HG02938 (cell line): ENCODE data around the gene STYXL2.

Source experiments
- ATAC-seq: cut with Tn5 transposase; IDR thresholded peaks from one replicate; pipeline ENCODE4 v1.9.1; 2021; ENCODE audit warnings: mild to moderate bottlenecking, moderate library complexity; ENCODE audit not compliant: unreplicated experiment

The STYXL2 gene

DNA sequence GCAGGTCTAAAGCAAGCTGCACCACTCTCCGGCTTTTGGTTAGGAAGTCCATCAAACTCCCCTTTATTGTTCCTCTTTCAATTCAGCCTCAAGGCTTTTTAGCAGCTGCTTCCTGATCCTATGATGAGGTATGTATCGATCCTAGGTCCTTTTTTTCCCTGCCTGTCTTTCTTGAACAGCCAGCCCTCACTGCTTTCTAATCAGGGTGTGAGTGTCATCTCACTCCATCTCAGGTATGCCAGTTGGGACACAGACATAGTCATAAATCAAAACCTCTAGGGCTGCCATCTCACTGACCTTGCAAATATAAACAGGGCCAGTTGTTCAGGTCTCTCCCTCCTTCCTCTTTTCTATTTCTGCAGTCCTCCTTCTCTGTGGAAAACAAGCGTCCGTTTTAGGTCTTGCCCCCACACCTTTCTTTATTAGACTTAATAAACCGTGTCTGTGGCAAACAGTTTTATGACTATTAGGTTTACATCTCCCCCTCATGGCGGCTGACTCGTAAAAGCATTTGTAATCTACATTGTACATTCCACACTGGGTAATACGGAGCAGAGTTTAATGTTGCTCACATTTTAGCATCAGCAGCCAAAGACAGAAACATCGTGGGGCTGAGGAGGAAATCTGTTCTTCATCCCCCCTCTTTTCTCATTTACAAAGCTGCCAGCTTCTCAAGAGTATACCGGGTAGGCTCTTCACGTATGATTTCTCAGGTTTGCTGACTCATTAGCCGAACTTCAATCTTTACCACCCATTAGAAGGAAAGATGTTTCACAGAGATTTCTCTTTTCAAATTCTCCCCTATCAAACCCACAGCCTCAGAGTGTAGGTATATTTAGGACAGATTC lies 11.6 kb downstream of the STYXL2 start:
- no peak for ATAC-seq

DNA sequence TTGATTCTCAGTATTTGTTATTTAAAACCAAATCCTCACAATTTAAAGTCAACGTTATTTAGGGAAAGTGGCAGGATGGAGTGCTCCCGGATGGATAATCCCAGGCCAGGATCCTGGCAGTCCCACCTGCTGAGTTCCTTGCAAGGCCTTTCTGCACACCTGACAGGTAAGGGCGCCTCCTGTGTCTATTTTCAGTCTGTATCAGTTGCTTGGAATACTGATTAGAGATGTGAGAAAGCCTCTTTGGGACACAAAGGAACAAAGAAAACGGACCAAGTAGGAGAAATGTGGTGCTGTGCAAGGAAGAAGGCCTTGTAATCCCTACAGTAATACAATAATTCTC lies 12.2 kb downstream of the STYXL2 start:
- no peak for ATAC-seq

DNA sequence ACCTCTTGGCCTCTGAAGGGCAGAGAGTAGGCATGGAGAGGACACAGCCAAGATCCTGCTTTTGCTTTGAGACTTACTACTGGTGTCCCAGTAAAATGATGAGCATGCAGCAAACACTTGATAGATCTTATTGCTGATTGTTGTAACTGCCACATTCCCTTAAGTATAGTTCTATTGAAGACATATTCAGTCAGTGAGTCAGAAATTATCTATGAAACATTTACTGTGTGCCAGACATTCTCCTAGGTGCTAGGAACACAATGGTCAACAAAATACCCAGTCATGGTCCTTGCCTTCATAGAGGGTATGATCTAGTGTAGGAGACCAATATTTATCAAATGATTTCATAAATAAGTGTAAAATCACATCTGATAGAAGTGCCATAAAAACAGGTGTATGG lies 13.6 kb downstream of the STYXL2 start:
- ATAC-seq: no peak

DNA sequence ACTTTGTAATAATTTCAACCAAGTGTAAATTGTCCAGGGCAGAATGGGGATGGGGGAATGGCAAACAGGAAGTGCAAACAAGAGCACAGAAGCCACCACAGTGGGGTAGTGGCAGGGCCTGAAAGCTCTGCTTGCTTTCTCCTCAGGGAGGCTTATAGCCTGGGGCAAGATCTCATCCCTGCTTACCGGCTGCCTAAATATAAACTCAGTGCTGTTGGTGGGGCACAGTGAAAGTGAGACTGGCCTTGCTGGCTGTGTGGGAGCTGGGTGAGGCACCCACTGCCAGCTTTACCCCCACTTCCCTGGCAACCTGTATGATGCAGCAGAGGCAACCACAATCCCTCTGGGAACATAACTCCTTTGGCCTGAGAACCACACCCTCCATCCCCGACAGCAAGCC lies 15.2 kb downstream of the STYXL2 start:
- no peak for ATAC-seq

DNA sequence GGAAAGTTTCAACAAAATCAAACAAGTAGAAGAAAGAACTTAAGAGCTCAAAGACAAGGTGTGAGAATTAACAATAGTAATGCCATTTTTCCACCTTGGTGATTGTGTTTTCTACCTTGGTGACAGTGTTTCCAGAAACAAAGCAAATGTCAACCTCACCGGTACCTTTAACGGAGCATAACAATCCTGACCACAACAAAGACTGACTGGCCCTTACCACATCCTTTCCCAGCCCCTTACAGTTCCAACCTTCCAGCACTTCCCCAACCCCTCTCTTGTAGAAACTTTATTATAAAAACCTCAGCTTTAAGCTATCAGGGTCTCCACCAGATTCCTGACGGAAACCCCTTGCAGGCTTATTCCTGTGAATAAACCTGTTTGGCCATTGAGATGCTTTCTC lies 16.7 kb downstream of the STYXL2 start:
- ATAC-seq: peak; percentile 74

DNA sequence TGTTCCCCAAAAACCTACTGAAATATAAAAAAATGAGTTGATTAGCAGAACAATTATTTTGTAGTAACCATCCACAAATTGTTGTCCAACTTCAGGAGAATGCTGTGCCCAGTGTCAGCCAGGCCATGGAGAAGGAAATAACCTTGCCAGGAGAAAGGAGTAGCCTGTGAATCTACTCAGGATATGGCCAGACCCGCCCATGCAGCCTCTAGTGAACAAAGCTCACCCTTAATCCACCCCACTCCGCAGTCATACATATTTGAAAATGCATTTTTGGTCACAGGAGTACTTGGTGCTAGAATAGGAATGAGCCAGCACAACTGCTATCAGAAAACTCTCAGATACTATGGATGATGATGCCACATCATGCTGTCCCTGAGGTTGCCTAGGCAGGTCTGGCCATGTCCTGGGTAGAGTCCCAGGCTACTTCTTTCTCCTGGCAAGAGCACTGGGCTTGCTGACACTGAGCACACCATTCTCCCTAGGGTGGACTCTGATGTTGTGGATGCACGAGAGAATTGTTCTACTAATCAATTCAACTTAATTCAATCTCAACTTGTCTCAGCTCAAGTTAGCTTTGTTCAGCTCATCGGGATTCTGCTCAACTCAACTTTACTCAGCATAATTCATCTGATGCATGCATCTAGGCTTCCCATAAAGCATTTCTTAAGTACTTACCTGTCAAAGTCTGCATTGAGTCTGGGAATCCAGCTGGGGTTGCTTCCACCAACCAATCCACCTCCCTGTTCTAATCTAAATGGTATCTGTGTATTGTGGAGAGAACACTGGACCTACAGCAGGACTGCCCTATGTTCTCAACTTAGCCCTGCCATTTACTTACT lies 18.2 kb downstream of the STYXL2 start:
- ATAC-seq: no peak

DNA sequence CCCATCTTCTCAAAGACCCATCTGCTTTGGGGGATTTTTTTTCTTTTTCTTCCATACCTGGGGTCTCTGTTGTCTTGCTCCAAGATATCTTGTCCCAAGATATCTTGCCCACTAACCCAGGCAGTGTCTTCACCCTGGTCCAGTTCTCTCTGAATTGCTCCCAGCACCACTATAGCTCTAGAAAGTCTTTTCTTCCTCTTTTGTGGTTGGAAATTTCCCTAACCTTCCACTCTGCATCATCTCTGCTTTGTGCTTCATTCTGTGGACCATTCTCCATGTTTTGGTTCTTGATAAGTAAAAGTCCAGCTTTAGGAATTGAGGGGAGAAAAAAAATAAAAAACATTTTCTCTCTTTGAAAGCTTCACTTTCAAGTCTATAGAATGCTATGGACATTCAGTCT lies 20.9 kb downstream of the STYXL2 start:
- ATAC-seq: no peak

DNA sequence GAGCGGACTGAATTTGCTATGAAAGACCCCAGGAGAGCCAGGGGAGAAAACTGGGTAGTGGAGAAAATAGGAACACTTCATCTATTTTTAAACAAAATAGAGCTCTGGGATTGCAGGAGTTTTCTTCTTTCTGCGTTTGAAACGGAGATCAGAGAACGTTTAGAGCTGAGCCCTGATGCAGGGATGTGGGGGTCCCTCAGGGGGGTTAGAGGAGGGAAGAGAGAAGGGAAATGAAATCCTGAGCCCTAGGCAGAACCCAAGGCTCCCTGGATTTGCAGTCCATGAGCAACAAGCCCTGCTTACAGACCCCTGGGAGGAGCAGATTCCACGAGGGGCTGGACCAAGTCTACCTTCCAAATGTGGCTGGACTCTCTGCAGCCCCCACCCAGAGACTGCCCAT lies 21.8 kb downstream of the STYXL2 start:
- no peak for ATAC-seq

DNA sequence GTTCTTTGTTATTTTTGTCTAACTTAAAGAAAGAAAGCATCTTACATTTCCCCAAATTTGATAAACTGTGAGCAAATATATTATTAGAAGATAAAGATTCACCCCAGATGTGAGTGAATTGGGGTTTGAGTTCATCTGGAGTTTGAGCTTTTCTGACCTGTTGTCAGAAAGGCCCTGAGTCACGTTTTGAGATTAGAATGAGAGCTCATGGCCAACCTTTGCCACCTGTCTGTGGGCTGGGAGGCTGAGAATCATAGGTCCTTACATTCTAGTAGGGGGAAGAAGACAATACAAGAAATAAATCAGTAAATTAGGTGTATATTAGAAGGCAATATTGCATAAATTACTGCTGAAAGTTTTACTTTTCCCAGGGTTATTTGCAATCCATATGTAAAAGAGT lies 22.3 kb downstream of the STYXL2 start:
- ATAC-seq: no peak

DNA sequence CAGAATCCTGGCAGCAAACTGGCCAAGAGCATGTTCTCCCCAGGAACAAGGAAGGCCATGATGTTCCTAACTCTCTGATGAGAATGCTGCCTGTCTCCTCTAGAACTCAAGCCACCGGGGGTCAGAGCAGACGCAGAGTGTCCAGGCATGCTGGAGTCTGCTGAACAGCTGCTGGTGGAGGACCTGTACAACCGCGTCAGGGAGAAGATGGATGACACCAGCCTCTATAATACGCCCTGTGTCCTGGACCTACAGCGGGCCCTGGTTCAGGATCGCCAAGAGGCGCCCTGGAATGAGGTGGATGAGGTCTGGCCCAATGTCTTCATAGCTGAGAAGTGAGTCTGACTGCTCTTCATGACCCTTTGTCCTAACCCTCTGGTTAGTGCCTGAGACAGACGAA lies 23.4 kb downstream of the STYXL2 start:
- no peak for ATAC-seq

DNA sequence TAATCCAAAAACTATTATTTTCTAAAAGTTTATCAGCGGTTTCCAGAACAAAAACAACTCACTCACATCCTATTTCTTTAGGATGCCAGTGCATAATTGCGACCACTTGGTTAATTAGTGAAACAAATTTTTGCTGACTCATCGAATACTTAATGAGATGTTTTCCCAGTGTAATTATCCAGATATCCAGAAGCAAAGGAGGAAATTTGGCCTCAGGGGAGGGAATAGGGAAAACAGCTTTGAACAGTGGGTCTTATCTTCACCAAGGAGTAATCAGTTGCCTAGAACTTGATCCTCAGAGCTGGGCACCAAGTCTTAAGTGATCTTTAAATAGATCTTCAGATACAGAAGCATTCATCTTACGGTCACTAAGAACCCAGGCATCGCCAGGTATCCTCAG lies 24.3 kb downstream of the STYXL2 start:
- ATAC-seq: no peak

DNA sequence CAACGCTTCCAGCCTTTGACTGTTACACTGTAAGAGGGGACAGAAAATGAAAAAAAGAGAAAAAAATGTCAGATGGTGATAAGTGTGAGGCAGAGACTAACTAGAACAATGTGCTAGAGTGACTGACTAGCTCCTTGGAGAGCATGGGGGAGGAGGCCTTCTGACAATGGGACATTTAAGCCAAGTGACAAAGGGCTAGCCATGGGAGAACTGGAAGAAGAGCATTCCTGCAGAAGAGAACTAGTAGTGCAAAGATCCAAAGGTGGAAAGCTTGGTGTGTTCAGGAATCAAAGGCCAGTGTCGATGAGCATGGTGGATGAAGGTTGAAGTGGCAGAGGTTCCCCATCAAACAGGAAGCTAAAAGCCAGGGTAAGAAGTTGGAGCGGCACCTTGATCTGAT lies 25.8 kb downstream of the STYXL2 start:
- ATAC-seq: no peak

DNA sequence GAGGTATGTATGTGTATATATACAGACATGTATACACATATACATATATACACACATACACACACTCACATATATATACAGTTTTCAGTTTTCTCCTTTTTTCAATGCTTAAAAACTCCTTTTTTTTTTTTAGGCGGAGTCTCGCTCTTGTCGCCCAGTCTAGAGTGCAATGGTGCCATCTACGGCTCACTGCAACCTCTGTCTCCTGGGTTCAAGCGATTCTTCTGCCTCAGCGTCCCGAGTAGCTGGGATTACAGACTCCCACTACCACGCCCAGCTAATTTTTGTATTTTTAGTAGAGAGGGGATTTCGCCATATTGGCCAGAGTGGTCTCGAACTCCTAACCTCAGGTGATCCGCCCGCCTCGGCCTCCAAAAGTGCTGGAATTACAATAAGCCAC lies 27.0 kb downstream of the STYXL2 start:
- ATAC-seq: no peak

DNA sequence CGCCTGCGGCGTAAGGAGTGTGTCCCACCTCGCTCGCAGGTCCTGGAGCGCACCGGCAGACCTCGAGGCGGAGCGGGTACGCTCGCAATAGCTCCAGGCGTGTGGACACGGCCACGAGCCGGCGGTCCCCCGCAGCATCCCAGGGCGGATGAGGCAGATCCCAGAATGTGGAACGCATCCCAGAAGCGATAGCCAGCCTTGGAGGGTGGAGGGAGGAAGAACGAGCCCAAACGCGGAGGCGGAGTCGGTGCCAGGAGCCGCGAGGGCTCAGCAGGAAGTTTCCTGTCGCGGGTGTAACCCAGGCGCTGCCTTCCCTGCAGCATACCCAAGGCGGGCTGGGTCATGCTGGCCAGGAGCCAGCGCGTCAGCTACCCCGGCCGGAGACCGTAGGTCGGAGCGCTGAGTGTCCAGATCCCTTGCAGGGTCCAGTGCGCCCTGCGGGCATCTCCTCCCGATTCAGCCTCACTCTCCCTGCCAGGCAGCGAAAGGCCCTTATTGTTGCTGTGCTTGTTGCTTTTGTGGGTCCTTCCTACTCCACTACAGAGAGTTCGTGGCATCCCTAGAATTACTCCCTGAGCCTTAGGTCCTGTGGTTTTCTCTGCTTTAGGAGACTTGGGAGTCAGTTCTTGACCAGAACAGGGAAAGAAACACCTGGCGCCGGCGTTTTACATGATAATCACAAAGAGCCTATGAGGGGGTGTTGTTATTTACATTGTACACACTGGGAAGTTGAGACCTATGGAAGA lies 27.7 kb downstream of the STYXL2 start:
- ATAC-seq: no peak

DNA sequence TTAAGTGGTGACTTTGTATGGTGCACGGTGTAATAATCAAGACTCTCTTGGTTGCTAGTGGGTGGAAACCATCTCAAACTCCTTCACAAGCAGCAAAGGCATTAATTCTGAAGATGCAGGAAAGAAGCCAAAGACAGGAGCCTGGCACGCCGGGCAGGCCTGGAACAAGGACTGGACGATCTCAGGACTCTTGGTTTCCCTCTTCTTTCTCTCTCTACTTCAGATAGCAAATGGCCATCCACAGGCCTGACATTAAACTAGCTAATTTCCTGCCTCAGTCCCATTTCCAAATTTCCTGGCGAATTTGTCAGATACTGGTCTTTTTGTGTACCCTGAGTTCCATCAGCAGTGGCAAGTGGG lies 28.2 kb downstream of the STYXL2 start:
- ATAC-seq: no peak

DNA sequence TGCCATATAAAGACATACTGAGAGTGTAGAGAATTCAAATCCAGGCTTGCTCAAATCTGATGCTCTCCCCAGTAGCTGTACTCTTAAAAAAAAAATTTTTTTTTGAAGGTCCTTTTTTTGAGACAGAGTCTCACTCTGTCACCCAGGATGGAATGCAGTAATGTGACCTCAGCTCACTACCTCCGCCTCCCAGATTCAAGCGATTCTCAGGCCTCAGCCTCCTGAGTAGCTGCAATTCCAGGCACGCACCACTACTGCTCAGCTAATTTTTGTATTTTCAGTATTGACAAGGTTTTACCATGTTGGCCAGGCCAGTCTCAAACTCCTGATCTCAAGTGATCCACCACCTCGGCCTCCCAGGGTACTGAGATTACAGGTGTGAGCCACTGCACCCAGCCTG lies 28.7 kb downstream of the STYXL2 start:
- no peak for ATAC-seq

DNA sequence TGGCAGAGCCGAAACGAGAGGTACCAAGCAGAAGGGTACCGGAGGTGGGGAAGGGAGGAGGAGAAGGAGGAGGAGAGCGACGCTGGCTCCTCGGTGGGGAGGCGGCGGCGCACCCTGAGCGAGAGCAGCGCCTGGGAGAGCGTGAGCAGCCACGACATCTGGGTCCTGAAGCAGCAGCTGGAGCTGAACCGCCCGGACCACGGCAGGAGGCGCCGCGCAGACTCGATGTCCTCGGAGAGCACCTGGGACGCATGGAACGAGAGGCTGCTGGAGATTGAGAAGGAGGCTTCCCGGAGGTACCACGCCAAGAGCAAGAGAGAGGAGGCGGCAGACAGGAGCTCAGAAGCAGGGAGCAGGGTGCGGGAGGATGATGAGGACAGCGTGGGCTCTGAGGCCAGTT lies 32.4 kb downstream of the STYXL2 start:
- ATAC-seq: no peak

DNA sequence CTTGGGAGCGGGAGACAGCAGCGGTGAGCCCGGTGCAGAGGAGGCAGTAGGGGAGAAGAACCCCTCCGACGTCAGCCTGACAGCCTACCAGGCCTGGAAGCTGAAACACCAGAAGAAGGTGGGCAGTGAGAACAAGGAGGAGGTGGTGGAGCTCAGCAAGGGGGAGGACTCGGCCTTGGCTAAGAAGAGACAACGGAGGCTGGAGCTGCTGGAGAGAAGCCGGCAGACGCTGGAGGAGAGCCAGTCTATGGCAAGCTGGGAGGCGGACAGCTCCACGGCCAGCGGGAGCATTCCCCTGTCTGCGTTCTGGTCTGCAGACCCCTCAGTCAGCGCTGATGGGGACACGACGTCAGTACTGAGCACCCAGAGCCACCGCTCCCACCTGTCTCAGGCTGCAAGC lies 32.9 kb downstream of the STYXL2 start:
- ATAC-seq: no peak

DNA sequence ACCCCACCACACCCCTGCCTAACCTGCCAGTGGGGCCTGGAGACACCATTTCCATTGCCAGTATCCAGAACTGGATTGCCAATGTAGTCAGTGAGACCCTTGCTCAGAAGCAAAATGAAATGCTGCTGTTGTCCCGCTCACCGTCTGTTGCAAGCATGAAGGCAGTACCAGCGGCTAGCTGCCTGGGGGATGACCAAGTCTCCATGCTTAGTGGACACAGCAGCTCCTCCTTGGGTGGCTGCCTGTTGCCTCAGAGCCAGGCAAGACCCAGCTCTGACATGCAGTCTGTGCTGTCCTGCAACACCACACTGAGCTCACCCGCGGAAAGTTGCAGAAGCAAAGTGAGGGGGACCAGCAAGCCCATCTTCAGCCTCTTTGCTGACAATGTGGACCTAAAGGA lies 33.4 kb downstream of the STYXL2 start:
- no peak for ATAC-seq

DNA sequence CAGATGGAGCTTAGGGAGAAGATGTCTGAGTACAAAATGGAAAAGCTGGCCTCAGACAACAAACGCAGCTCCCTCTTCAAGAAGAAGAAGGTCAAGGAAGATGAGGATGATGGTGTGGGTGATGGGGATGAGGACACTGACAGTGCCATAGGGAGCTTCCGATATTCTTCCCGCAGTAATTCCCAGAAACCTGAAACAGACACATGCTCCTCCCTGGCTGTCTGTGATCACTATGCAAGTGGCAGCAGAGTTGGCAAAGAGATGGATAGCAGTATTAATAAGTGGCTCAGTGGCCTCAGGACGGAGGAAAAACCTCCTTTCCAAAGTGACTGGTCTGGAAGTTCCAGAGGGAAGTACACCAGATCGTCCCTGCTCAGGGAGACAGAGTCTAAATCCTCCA lies 33.8 kb downstream of the STYXL2 start:
- no peak for ATAC-seq

DNA sequence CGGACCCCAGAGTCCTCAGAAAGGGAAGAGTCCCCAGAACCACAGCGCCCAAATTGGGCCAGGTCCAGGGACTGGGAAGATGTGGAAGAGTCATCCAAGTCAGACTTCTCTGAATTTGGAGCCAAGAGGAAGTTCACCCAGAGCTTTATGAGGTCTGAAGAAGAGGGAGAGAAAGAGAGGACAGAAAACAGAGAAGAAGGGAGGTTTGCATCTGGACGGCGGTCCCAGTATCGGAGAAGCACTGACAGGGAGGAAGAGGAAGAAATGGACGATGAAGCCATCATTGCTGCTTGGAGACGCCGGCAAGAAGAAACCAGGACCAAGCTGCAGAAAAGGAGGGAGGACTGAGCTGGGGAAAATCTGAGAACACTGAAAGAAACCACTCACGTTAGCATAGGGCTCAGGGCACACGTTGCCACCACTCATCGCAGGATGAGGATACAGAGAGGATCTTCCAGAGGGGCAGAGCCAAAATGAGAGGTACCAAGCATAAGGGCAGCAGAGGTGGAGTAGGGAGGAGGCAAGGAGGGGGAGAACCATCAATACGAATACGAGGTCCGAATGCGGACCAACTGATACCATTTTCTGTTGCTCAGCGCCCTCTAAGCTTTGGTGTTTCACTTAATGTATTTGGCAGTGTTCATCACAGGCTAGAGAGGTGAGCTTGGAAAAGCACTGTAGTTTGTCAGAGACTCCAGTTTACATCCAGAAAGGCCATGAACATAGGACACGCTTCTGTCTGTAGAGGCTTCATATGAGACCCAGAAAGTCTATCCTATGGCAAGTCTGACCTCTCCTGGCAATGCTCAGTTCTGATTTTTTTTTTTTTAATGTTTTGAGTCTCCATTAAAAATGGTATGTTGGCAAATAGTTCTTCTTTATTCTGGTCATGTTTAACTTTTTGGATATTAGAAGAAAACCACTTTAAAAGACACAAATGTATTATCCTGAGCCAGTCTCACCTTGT lies 34.7 kb downstream of the STYXL2 start:
- no peak for ATAC-seq
